ENCODE data around the gene VCY1B.
"Not testable (repeated sequence)": the region's sequence is repeated elsewhere in the genome, so short reads cannot be mapped to it uniquely, and the experiment has no call there.

The VCY1B gene

GRCh38 chrY:14055927-14056326 is at the start of gene VCY1B:
VCY1B (plus strand) TSS chrY:14056227; CDS start chrY:14056290, 63 bp downstream.
- DNase-seq, result not testable (repeated sequence)

GRCh38 chrY:14011916-14012315 is 44.1 kb upstream of the VCY1B start:
- DNase-seq, result not testable (repeated sequence)

GRCh38 chrY:14030395-14030794 is 25.6 kb upstream of the VCY1B start:
- not testable (repeated sequence) for DNase-seq

- no peak for DNase-seq
These were observed 29.9 kb downstream of the VCY1B start for GRCh38 chrY:14085877-14086276.
